Sigmoid colon (tissue), 7 donors: ENCODE data around the gene AFF2. TPM values are rescaled to one million over a fixed set of nuclear protein-coding genes. Genes with fewer than 3 reads are reported as not detected.
"Not testable (repeated sequence)": the region's sequence is repeated elsewhere in the genome, so short reads cannot be mapped to it uniquely, and the experiment has no call there.

ENCODE experiments used
- DNase-seq: peaks from one replicate; pipeline ENCODE4 v3.0.0-alpha.2; 2019
- H3K27ac ChIP-seq, 4 donors: fragments of 200-600 bp; sonication (generic); one replicate each; pipeline ENCODE4 v1.5.1; 2016 to 2019; ENCODE audit warnings: mild to moderate bottlenecking in 1 of 4
- H3K27me3 ChIP-seq, 3 donors: fragments of 200-600 bp; sonication (generic); one replicate each; pipeline ENCODE4 v1.5.1; 2019; ENCODE audit warnings: mild to moderate bottlenecking in 1 of 3
- H3K36me3 ChIP-seq, 4 donors: fragments of 200-600 bp; sonication (generic); one replicate each; pipeline ENCODE4 v1.5.1; 2016 to 2019
- H3K4me1 ChIP-seq, 4 donors: fragments of 200-600 bp; sonication (generic); one replicate each; pipeline ENCODE4 v1.5.1; 2017 to 2019
- H3K4me3 ChIP-seq, 4 donors: fragments of 200-600 bp; sonication (generic); one replicate each; pipeline ENCODE4 v1.5.1; 2017 to 2019; ENCODE audit warnings: mild to moderate bottlenecking in 2 of 4, moderate library complexity in 1 of 4
- H3K9me3 ChIP-seq, 4 donors: fragments of 200-600 bp in 3 of 4; sonication (generic) in 3 of 4; one replicate each; pipeline versions ENCODE4 v1.5.1 to v1.6.1; 2013 to 2019
- EP300 ChIP-seq, 4 donors: sonication (generic); formaldehyde crosslinking; IDR thresholded peaks; one replicate each; pipeline ENCODE4 v1.6.1; 2017; ENCODE audit warnings: antibody characterized with exemption in 4 of 4
- POLR2A ChIP-seq, 2 donors: fragments of 450-650 bp; IDR thresholded peaks; one replicate each; pipeline ENCODE4 v1.6.1; 2016; ENCODE audit warnings: antibody characterized with exemption in 2 of 2, mild to moderate bottlenecking in 2 of 2, moderate library complexity in 2 of 2
- POLR2AphosphoS5 ChIP-seq, 4 donors: sonication (generic); formaldehyde crosslinking; IDR thresholded peaks; one replicate each; pipeline ENCODE4 v1.6.1; 2017; ENCODE audit warnings: antibody characterized with exemption in 4 of 4
- WGBS, 2 donors: extraction: QIAGEN DNeasy Blood & Tissue Kit; methylation state at CpG; one replicate each; pipeline ENCODE4 v1.1.7; 2013; 5-methylcytosine and 5-hydroxymethylcytosine counted together
- intact Hi-C: fragments of 100-400 bp; cut with DNase I; formaldehyde crosslinking; loops from one replicate; pipeline ENCODE4 v1.15.1; 2023
- polyA plus RNA-seq, 3 donors: library from polyadenylated mRNA; stranded (reverse); fragments of 200-250 nt; gene quantifications; one replicate each; pipeline ENCODE4 v1.2.3, GENCODE V29; 2013
- total RNA-seq, 4 donors: library from RNA; depleted of rRNA; stranded (reverse); fragments of >200 nt; gene quantifications; one replicate each; pipeline ENCODE4 v1.1.0, GENCODE V29; 2016
- TF ChIP-seq, protein P1 (sequence below), 4 experiments: fragments of 450-650 bp in 3 of 4; fragments of 200-600 bp in 1 of 4; IDR thresholded peaks; one replicate each; pipeline ENCODE4 v1.5.1; 2016 to 2019; ENCODE audit warnings: antibody characterized with exemption in 4 of 4, mild to moderate bottlenecking in 3 of 4, moderate library complexity in 2 of 4
- donor health status: healthy with polysubstance abuse.
- donor health status: Bipolar disorder and iron deficiency.
- donor health status: healthy.

The AFF2 gene
- total and polyA plus RNA-seq, 7 donors: 0.27 to 1.7 (median 1.1) TPM; not detected in 2

DNA sequence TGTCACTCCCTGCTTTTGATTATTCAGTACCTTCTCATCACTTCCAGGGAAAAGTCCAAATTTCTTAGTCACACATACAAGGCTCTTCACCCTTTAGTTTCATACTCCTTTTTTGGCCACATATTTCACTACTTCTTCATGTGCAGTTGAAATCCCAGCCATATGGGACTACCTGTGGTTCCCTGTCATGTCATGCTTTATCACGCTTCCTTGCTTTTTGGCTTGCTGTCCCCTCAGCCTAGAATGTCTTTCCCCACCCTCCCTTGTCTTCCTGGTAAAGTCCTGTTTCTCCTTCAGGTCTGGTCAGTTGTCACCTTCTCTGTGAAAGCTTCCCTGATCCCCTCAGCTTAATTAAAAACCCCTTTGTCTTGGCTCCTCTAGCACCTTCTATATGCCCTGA lies 163.8 kb downstream of the AFF2 start:
- WGBS, 2 donors: 91 to 95% methylated on average over 1 of the region's 1 CpG
- TF ChIP-seq POLR2AphosphoS5 (IDR thresholded peaks at IDR 0.05) (no peak), EP300 (IDR thresholded peaks at IDR 0.05) (no peak), POLR2A (IDR thresholded peaks at IDR 0.05) (no peak)
- TF ChIP-seq, protein P1, sequence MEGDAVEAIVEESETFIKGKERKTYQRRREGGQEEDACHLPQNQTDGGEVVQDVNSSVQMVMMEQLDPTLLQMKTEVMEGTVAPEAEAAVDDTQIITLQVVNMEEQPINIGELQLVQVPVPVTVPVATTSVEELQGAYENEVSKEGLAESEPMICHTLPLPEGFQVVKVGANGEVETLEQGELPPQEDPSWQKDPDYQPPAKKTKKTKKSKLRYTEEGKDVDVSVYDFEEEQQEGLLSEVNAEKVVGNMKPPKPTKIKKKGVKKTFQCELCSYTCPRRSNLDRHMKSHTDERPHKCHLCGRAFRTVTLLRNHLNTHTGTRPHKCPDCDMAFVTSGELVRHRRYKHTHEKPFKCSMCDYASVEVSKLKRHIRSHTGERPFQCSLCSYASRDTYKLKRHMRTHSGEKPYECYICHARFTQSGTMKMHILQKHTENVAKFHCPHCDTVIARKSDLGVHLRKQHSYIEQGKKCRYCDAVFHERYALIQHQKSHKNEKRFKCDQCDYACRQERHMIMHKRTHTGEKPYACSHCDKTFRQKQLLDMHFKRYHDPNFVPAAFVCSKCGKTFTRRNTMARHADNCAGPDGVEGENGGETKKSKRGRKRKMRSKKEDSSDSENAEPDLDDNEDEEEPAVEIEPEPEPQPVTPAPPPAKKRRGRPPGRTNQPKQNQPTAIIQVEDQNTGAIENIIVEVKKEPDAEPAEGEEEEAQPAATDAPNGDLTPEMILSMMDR (IDR thresholded peaks at IDR 0.05): no peak
- no peak for DNase-seq
- Histone ChIP-seq H3K9me3 (no peaks in the 10 kb centered on the region), H3K4me1 (no peaks in the 10 kb centered on the region), H3K27ac (no peak overlapping the region), H3K4me3 (no peak overlapping the region), H3K36me3 (no peaks in the 10 kb centered on the region), H3K27me3 (no peaks in the 10 kb centered on the region)
- intact Hi-C loops: no loop called here

DNA sequence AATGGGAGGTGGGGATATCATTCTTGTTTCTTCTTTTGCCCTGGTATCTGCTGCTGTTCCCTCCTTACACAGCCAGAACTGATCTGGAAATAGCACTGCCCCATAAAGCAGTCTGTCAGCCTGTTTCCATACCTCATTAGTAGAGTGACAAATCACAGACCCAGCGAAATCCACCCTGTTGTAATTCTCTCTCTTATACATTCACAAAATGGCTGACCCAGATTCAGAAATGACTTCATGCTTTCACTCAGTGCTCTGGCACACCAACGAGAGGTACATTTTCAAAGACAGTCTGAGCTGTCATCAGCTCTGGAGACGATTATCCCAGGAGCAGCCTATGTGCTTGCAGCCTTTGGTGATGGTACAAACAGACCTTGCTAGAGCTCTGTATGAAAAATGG lies 164.6 kb downstream of the AFF2 start:
- Histone ChIP-seq H3K4me1 (no peaks in the 10 kb centered on the region), H3K27me3 (no peaks in the 10 kb centered on the region), H3K27ac (no peak overlapping the region), H3K4me3 (no peak overlapping the region), H3K36me3 (no peaks in the 10 kb centered on the region), H3K9me3 (no peaks in the 10 kb centered on the region)
- TF ChIP-seq POLR2A (IDR thresholded peaks at IDR 0.05) (no peak), EP300 (IDR thresholded peaks at IDR 0.05) (no peak), POLR2AphosphoS5 (IDR thresholded peaks at IDR 0.05) (no peak)
- TF ChIP-seq, protein P1 (IDR thresholded peaks at IDR 0.05): no peak
- no peak for DNase-seq
- 68 to 75% methylated on average over 3 of the region's 3 CpGs for WGBS, 2 donors
- intact Hi-C loops: no loop called here

DNA sequence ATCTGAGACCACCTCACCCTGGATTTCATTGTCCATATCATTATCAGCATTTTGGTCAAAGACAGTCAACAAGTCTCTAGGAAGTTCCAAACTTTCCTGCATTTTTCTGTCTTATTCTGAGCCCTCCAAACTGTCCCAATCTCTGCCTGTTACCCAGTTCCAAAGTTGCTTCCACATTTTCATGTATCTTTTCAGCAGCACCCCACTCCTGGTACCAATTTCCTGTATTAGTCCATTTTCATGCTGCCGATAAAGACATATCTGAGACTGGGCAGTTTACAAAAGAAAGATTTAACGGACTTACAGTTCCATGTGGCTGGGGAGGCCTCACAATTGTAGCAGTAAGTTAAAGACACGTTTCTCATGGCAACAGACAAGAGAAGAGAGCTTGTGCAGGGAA lies 168.8 kb downstream of the AFF2 start:
- DNase-seq: not testable (repeated sequence)
- WGBS, 2 donors: 68 to 92% methylated on average over 3 of the region's 3 CpGs

DNA sequence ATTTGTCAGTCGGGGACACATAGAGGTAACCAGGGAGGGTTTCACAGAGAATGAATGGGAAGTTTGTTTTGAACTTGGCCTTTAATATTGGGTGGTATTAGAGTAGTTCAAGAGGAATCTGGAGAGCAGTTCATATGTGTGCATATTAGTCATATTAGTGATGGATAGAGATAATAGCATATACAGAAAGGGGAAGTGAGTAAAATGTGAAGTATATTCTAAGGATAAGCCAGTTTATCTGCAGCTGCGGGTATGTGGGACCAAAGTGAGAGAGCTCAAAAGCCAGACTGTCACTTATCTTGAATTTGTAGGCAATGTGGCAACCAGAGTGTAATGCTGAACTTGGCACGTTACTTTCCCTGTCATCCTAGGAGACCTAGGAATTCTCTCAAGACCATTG lies 169.9 kb downstream of the AFF2 start:
- no peak overlapping the region for H3K4me3 ChIP-seq
- 84 to 86% methylated on average over 3 of the region's 3 CpGs for WGBS, 2 donors
- TF ChIP-seq EP300 (IDR thresholded peaks at IDR 0.05) (no peak), POLR2A (IDR thresholded peaks at IDR 0.05) (no peak), POLR2AphosphoS5 (IDR thresholded peaks at IDR 0.05) (no peak)
- TF ChIP-seq, protein P1 (IDR thresholded peaks at IDR 0.05): no peak
- no peak for DNase-seq
- H3K36me3 ChIP-seq: no peaks in the 10 kb centered on the region
- H3K27ac ChIP-seq: no peak overlapping the region
- no peaks in the 10 kb centered on the region for H3K9me3 ChIP-seq
- H3K27me3 ChIP-seq: no peaks in the 10 kb centered on the region
- intact Hi-C loops: no loop called here
- H3K4me1 ChIP-seq: no peaks in the 10 kb centered on the region

More for the DNA sequence above, 168.8 kb downstream of the AFF2 start:
- H3K27me3 ChIP-seq, H3K4me3 ChIP-seq, intact Hi-C loops, H3K36me3 ChIP-seq, H3K4me1 ChIP-seq, H3K27ac ChIP-seq, H3K9me3 ChIP-seq: not testable (repeated sequence)

DNA sequence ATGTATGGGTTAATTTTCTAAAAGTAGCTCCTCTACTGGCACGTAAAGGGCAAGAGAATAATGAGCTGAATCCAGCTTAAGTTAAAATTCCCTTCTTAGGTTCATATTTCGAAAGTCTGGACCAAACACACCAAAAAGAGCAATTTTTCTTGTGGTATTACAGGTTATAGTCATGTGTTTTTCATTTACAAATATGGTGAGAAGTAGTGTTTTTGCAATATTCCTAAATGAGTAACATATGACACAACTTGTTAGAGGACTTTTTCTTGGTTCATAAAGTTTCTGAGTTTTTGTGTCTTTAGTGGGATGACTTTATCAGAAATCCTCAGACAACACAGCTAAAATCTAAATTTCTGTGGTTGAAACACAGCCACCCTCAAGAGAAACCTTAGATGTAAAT lies 172.1 kb downstream of the AFF2 start:
- intact Hi-C loops: no loop called here
- H3K27me3 ChIP-seq: no peaks in the 10 kb centered on the region
- no peak for DNase-seq
- H3K9me3 ChIP-seq: no peaks in the 10 kb centered on the region
- WGBS, 2 donors: 46 to 76% methylated on average over 2 of the region's 2 CpGs
- no peaks in the 10 kb centered on the region for H3K36me3 ChIP-seq
- H3K27ac ChIP-seq: no peak overlapping the region
- TF ChIP-seq, protein P1 (IDR thresholded peaks at IDR 0.05): no peak
- no peak for TF ChIP-seq POLR2A (IDR thresholded peaks at IDR 0.05)
- TF ChIP-seq EP300 (IDR thresholded peaks at IDR 0.05): no peak
- no peak for TF ChIP-seq POLR2AphosphoS5 (IDR thresholded peaks at IDR 0.05)
- no peak overlapping the region for H3K4me3 ChIP-seq
- no peaks in the 10 kb centered on the region for H3K4me1 ChIP-seq
